ENCODE measurements around the gene CHCHD1. TPM values are rescaled to one million over a fixed set of nuclear protein-coding genes. Genes with fewer than 3 reads are reported as not detected.

The CHCHD1 gene
- total RNA-seq, 1 experiment from 2014 or later = 238 TPM

DNA sequence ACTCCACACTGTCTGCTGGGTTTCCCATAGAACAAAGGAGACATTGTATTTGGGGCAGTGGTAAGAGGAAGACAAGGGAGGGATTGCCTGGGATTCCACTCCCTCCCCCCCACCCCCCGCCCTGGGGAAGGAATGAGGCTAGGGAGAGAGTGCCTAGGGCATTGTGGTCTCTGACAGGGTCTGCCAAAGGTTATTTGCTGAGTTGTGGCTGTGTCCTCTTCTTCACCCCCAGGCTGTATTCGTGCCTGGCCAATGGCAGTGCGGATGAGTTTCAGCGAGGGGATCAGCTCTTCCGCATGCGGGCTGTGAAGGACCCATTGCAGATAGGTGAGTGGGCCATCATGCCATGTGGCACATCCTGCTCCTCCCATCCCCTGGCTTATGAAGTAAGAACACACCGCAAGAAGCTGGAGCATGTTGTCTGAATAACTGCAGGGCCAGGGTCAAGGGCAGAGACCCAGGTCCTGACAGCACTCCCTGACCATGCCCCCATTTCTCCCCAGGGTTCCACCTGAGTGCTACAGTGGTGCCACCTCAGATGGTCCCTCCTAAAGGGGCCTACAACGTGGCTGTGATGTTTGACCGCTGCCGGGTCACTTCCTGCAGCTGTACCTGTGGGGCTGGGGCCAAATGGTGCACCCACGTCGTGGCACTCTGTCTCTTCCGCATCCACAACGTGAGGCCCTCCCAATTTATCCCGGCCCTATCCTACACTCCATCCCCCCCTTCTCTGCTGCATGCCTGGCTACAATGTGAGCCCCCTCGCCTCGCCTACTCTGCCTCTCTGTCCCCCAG, 7.2 kb downstream of the CHCHD1 start:
- peaks cover 17% of the 10 kb centered on the region for H3K4me1 ChIP-seq (ENCODE audit: insufficient read depth, low read length)
- no peak for DNase-seq
- BruUV-seq (replicated peaks) = no TSS peak
- TF ChIP-seq, protein P1, sequence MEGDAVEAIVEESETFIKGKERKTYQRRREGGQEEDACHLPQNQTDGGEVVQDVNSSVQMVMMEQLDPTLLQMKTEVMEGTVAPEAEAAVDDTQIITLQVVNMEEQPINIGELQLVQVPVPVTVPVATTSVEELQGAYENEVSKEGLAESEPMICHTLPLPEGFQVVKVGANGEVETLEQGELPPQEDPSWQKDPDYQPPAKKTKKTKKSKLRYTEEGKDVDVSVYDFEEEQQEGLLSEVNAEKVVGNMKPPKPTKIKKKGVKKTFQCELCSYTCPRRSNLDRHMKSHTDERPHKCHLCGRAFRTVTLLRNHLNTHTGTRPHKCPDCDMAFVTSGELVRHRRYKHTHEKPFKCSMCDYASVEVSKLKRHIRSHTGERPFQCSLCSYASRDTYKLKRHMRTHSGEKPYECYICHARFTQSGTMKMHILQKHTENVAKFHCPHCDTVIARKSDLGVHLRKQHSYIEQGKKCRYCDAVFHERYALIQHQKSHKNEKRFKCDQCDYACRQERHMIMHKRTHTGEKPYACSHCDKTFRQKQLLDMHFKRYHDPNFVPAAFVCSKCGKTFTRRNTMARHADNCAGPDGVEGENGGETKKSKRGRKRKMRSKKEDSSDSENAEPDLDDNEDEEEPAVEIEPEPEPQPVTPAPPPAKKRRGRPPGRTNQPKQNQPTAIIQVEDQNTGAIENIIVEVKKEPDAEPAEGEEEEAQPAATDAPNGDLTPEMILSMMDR (conservative IDR thresholded peaks at IDR 0.05; ENCODE audit: low read depth, low read length) = no peak
- no peak for TF ChIP-seq EZH2 (IDR thresholded peaks at IDR 0.05; ENCODE audit: low read length, unreplicated experiment)
- TF ChIP-seq EZH2phosphoT487 (IDR thresholded peaks at IDR 0.05; ENCODE audit: borderline replicate concordance, low read length) = no peak
- 0 out of 2 replicates have a peak, but pooled peaks cover 5% of the 10 kb centered on the region for H4K20me1 ChIP-seq (ENCODE audit: low read length)
- H3F3A ChIP-seq (ENCODE audit: low read length, unreplicated experiment) = no peaks in the 10 kb centered on the region
- no peak overlapping the region for H3K9ac ChIP-seq (ENCODE audit: low read length)
- no peak overlapping the region for H3K27ac ChIP-seq (ENCODE audit: low read length)
- no peak overlapping the region for H3K4me3 ChIP-seq (ENCODE audit: low read length)
- H3K9me3 ChIP-seq (ENCODE audit: low read length) = no peaks in the 10 kb centered on the region
- peaks cover 39% of the 10 kb centered on the region for H3K79me2 ChIP-seq (ENCODE audit: low read length)
- ATAC-seq = no peak
- intact Hi-C loops (cut with micrococcal nuclease) = loop anchor here (5.0 kb wide), 1 partner anchor 137 kb away; no protein-coding TSS in a partner anchor
- no peak overlapping the region for H3K4me2 ChIP-seq (ENCODE audit: low read length)
- H3K36me3 ChIP-seq (ENCODE audit: low read depth, low read length) = peaks cover 44% of the 10 kb centered on the region
- H2AFZ ChIP-seq (ENCODE audit: low read length) = no peak overlapping the region
- H3K27me3 ChIP-seq (ENCODE audit: low read length) = no peaks in the 10 kb centered on the region
- H3K9me2 ChIP-seq (replicated peaks; ENCODE audit: low read length) = no peaks in the 10 kb centered on the region
- CTCF ChIA-PET = interaction anchor here (0.6 kb wide), 1 partner anchor 135 kb away, joined by 4 read pairs; no protein-coding TSS in a partner anchor
- POLR2A ChIA-PET (ENCODE audit: unreplicated experiment) = no interaction called here

- Histone ChIP-seq H3K27me3 (ENCODE audit: low read length) (no peaks in the 10 kb centered on the region), H3K9ac (ENCODE audit: low read length) (no peak overlapping the region), H3K9me2 (replicated peaks; ENCODE audit: low read length) (no peaks in the 10 kb centered on the region), H3K4me3 (ENCODE audit: low read length) (no peak overlapping the region), H3F3A (ENCODE audit: low read length, unreplicated experiment) (no peaks in the 10 kb centered on the region), H3K36me3 (ENCODE audit: low read depth, low read length) (peaks cover 50% of the 10 kb centered on the region), H3K4me2 (ENCODE audit: low read length) (no peak overlapping the region), H3K9me3 (ENCODE audit: low read length) (no peaks in the 10 kb centered on the region), H3K4me1 (ENCODE audit: insufficient read depth, low read length) (peaks cover 14% of the 10 kb centered on the region), H4K20me1 (ENCODE audit: low read length) (0 out of 2 replicates have a peak, but pooled peaks cover 5% of the 10 kb centered on the region), H3K79me2 (ENCODE audit: low read length) (peaks cover 33% of the 10 kb centered on the region), H3K27ac (ENCODE audit: low read length) (no peak overlapping the region), H2AFZ (ENCODE audit: low read length) (no peak overlapping the region)
- no TSS peak for BruUV-seq (replicated peaks)
- intact Hi-C loops (cut with micrococcal nuclease) = loop anchor here (5.0 kb wide), 1 partner anchor 137 kb away; no protein-coding TSS in a partner anchor
- TF ChIP-seq EZH2 (IDR thresholded peaks at IDR 0.05; ENCODE audit: low read length, unreplicated experiment) = no peak
- DNase-seq = no peak
- ATAC-seq = no peak
- CTCF ChIA-PET = interaction anchor here (0.5 kb wide), 1 partner anchor 58 kb away, joined by 3 read pairs; no protein-coding TSS in a partner anchor
- POLR2A ChIA-PET (ENCODE audit: unreplicated experiment) = no interaction called here
Measured at GRCh38 chr10:73789659-73790055, 7.8 kb downstream of the CHCHD1 start.

- peaks cover 56% of the 10 kb centered on the region for H3K36me3 ChIP-seq (ENCODE audit: low read depth, low read length)
- intact Hi-C loops (cut with micrococcal nuclease) = no loop called here
- CTCF ChIA-PET = no interaction called here
Measured at GRCh38 chr10:73790886-73791625, 9.2 kb downstream of the CHCHD1 start.

More at GRCh38 chr10:73790886-73791625, 9.2 kb downstream of the CHCHD1 start:
- Histone ChIP-seq H2AFZ (ENCODE audit: low read length) (no peak overlapping the region), H3K9ac (ENCODE audit: low read length) (no peak overlapping the region), H3K79me2 (ENCODE audit: low read length) (peaks cover 27% of the 10 kb centered on the region), H3K4me1 (ENCODE audit: insufficient read depth, low read length) (peaks cover 10% of the 10 kb centered on the region), H3K4me2 (ENCODE audit: low read length) (no peak overlapping the region), H3F3A (ENCODE audit: low read length, unreplicated experiment) (no peaks in the 10 kb centered on the region), H3K27ac (ENCODE audit: low read length) (no peak overlapping the region), H3K27me3 (ENCODE audit: low read length) (no peaks in the 10 kb centered on the region), H3K9me2 (replicated peaks; ENCODE audit: low read length) (no peaks in the 10 kb centered on the region), H3K4me3 (ENCODE audit: low read length) (no peak overlapping the region), H4K20me1 (ENCODE audit: low read length) (0 out of 2 replicates have a peak, but pooled peaks cover 5% of the 10 kb centered on the region), H3K9me3 (ENCODE audit: low read length) (no peaks in the 10 kb centered on the region)
- ATAC-seq (no peak), DNase-seq (no peak)
- TF ChIP-seq, protein P1 (conservative IDR thresholded peaks at IDR 0.05; ENCODE audit: low read depth, low read length) = no peak
- no peak for TF ChIP-seq EZH2 (IDR thresholded peaks at IDR 0.05; ENCODE audit: low read length, unreplicated experiment)
- POLR2A ChIA-PET (ENCODE audit: unreplicated experiment) = interaction anchor here (0.8 kb wide), 1 partner anchor 18 kb away, joined by 6 read pairs; no protein-coding TSS in a partner anchor
- no TSS peak for BruUV-seq (replicated peaks)

Measured in PC-3 (cell line).